Measurements from ENCODE around the gene GAPDHS. TPM values are rescaled to one million over a fixed set of nuclear protein-coding genes. Genes with fewer than 3 reads are reported as not detected.

The GAPDHS gene
- total RNA-seq: not detected

GRCh38 chr19:35533201-35533821, at the start of gene GAPDHS:
GAPDHS (plus strand) TSS chr19:35533456; CDS start chr19:35533528, 72 bp downstream.

DNA sequence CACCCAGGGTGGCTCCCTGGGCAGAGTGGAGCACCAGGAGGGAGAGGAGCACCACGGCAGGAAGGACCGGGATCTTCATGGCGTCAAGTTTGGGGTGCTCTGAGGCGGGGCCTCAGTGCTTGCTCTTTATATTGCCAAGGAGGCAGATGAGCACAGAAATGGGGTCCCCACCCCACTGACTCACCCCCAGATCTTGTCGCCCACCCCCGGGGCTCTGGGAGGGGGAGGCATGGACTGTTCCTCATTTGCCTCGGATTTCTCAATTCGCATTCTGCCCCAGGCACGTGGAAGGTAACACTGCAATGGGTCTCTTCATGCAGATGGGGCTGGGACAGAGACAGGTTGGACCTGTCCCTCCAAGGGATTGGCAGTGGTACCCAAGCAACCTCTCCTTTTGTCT, 42.9 kb upstream of the GAPDHS start, which contains the start of gene KRTDAP:
KRTDAP (minus strand) TSS at position 101 of the 400 bp plus-strand sequence; CDS start at position 79, 22 bp downstream.

DNA sequence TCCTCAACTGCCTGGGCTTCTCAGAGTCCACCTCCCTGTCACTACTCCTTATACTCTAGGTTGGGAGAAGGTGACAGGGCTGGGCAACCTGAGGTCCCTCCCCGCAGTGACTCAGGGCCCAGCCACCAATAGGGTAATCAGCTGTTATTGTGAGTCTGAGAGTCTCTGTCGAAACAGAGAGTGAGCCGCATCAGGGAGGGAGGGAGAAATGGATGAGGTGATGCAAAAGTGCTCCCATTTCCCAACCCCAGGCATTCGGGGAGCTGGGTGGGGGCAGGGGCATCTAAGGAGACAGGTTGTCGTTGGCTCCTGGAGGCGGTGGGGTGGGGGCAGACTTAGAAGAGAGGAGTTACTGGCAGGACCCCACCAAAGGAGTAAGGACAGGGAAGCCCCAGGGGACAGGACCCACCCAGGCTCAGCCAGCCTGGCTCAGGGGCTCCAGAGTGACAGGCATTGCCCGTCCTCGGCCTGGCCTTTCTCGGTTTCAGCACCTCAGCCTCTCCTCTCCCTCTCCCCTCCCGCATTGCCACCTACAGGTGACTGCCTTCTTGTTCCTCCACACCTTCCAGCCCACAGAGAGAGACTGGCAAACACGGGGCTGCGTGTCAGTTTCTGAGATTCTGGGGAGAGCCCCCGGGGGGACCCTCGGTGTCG, 19.5 kb upstream of the GAPDHS start, which contains the start of gene DMKN:
DMKN (minus strand) TSS at position 22 of the 654 bp plus-strand sequence. CDS start 174 bp downstream, outside the sequence.

GRCh38 chr19:35528218-35529038, 4.8 kb upstream of the GAPDHS start, which contains the start of gene SBSN:
SBSN (minus strand) TSS chr19:35528311; CDS start chr19:35528281, 30 bp downstream.

DNA sequence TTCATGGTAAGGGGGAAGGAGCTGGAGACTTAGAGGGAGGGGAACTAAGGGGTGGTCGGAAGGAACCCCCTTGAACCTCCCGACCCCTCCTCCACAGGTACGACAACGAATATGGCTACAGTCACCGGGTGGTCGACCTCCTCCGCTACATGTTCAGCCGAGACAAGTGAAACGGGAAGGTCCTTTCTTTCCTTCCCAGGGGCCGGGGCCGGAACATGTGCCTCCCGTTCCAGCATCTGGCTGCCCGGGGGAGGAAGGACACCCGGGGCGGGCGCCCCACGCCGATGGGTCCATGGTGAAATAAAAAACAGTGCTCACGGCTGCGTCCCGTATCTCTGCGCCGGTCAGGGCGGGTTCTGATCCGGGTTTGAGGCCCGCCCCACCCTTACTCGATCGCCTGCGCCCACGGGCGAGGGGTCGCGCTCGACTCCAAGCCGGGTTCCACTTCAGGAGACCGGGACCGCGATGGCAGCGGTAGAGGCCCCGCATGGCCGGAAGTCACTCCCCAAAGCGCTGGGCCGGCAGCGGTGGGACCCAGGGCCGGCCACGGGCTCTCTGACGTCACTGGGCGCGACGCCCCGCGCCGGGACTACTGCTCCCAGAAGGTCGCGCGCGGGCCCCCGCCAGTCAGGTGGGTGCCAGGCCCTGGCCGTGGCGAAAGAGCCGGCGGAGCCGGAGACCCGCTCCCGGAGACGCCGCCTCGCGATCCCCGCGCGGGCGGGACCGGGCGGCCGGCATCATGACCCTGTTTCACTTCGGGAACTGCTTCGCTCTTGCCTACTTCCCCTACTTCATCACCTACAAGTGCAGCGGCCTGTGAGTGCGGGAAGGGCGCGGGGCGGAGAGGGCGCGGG, 12.0 kb downstream of the GAPDHS start, which contains the start of gene TMEM147:
TMEM147 (plus strand) TSS at position 626 of the 854 bp plus-strand sequence; CDS start at position 740, 114 bp downstream.

GRCh38 chr19:35563207-35563829, 30.1 kb downstream of the GAPDHS start, which contains the start of gene ATP4A:
ATP4A (minus strand) TSS chr19:35563658; CDS start chr19:35563629, 29 bp downstream.

DNA sequence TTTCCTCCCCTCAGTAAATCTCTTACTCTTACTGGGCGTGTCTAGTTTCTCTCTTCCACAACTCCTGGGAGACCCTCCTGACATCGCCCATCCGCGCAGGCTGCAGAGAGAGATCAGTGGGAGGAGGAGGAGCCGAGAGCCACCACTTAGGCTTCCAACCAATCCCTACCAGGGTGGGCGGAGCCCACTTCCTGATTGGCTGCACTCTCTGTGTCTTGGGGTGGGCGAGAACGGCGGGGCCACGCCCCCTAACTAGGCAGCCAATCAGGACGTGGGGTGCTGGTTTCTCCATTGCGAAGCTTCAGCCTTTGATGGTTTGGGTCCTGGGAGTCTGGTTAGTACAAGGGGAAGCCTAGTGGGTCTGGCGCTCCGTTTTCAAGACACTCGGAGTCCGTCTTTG, 52.6 kb downstream of the GAPDHS start, which contains the start of gene PMIS2:
PMIS2 (plus strand) TSS at position 326 of the 400 bp plus-strand sequence. CDS start 87 bp downstream, outside the sequence.

Other genes starting within 250 kb of the GAPDHS start
- 1.2 TPM for gene MAG, start 241.3 kb upstream of the GAPDHS start, total RNA-seq
- 0.46 TPM for gene CD22, start 204.3 kb upstream of the GAPDHS start, total RNA-seq
- not detected for gene FFAR1, start 185.6 kb upstream of the GAPDHS start, total RNA-seq
- gene FFAR3, start 175.0 kb upstream of the GAPDHS start, total RNA-seq: 0.23 TPM
- gene GPR42, start 162.4 kb upstream of the GAPDHS start, total RNA-seq: not detected
- 0.23 TPM for gene FFAR2, start 85.2 kb upstream of the GAPDHS start, total RNA-seq
- not detected for gene KRTDAP, start 43.0 kb upstream of the GAPDHS start, total RNA-seq
- gene DMKN, start 19.8 kb upstream of the GAPDHS start, total RNA-seq: 15.5 TPM
- gene SBSN, start 5.1 kb upstream of the GAPDHS start, total RNA-seq: not detected
- 61.1 TPM for gene TMEM147, start 12.2 kb downstream of the GAPDHS start, total RNA-seq
- gene ATP4A, start 30.2 kb downstream of the GAPDHS start, total RNA-seq: not detected
- gene PMIS2, start 52.7 kb downstream of the GAPDHS start, total RNA-seq: not detected
- gene HAUS5, start 79.3 kb downstream of the GAPDHS start, total RNA-seq: 6.0 TPM
- gene RBM42, start 95.6 kb downstream of the GAPDHS start, total RNA-seq: 18.2 TPM
- gene ETV2, start 108.3 kb downstream of the GAPDHS start, total RNA-seq: 0.46 TPM
- 199 TPM for gene COX6B1, start 114.9 kb downstream of the GAPDHS start, total RNA-seq
- gene UPK1A, start 133.1 kb downstream of the GAPDHS start, total RNA-seq: not detected
- not detected for gene ZBTB32, start 171.1 kb downstream of the GAPDHS start, total RNA-seq
- gene KMT2B, start 184.5 kb downstream of the GAPDHS start, total RNA-seq: 6.2 TPM
- gene IGFLR1, start 209.0 kb downstream of the GAPDHS start, total RNA-seq: 0.46 TPM
- 10.8 TPM for gene U2AF1L4, start 212.0 kb downstream of the GAPDHS start, total RNA-seq
- 23.5 TPM for gene PSENEN, start 212.2 kb downstream of the GAPDHS start, total RNA-seq
- 12.0 TPM for gene LIN37, start 215.1 kb downstream of the GAPDHS start, total RNA-seq
- 0.23 TPM for gene HSPB6, start 223.6 kb downstream of the GAPDHS start, total RNA-seq
- 5.5 TPM for gene PROSER3, start 224.7 kb downstream of the GAPDHS start, total RNA-seq
- 68.0 TPM for gene ARHGAP33, start 242.1 kb downstream of the GAPDHS start, total RNA-seq